Fibroblast of pulmonary artery (primary cell): ENCODE data around the gene KCNJ10.
"Not testable (repeated sequence)": the region's sequence is repeated elsewhere in the genome, so short reads cannot be mapped to it uniquely, and the experiment has no call there.

Experiments
- DNase-seq: peaks from one replicate; pipeline ENCODE4 v3.0.0-alpha.2; 2010; ENCODE audit warnings: low read depth
- H3K4me3 ChIP-seq: replicated peaks from 2 replicates; pipeline ENCODE4 v1.5.1; 2011; ENCODE audit warnings: low read depth, mild to moderate bottlenecking, control low read depth, low read length, moderate library complexity
- CTCF ChIP-seq: IDR thresholded peaks from 2 replicates; pipeline ENCODE4 v1.5.1; 2011; ENCODE audit warnings: mild to moderate bottlenecking, control low read depth, low read length, inconsistent platforms; ENCODE audit errors: missing control alignments

Gene KCNJ10

GRCh38 chr1:160114085-160114484, 44.1 kb upstream of the KCNJ10 start:
- DNase-seq: no peak
- no peak for TF ChIP-seq CTCF
- H3K4me3 ChIP-seq: no peak overlapping the region

- DNase-seq: no peak
- no peak for TF ChIP-seq CTCF
These were observed 43.4 kb upstream of the KCNJ10 start for GRCh38 chr1:160113407-160113806.

GRCh38 chr1:160112357-160112756, 42.4 kb upstream of the KCNJ10 start:
- DNase-seq: no peak
- TF ChIP-seq CTCF: no peak
- no peak overlapping the region for H3K4me3 ChIP-seq

More at GRCh38 chr1:160113407-160113806, 43.4 kb upstream of the KCNJ10 start:
- no peak overlapping the region for H3K4me3 ChIP-seq

DNA sequence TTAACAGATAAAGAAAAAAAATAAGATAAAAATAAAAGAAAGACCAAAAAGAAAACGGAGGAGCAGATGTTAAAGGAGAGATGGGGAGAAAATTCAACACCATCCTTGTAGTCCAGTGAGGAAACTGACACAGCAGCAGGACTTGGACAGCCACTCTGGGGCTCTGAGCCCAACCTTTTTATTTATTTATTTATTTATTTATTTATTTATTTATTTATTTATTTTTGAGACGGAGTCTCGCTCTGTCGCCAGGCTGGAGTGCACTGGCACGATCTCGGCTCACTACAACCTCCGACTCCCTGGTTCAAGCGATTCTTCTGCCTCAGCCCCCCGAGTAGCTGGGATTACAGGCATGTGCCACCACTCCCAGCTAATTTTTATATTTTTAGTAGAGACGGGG, 41.5 kb upstream of the KCNJ10 start:
- not testable (repeated sequence) for H3K4me3 ChIP-seq, DNase-seq

DNA sequence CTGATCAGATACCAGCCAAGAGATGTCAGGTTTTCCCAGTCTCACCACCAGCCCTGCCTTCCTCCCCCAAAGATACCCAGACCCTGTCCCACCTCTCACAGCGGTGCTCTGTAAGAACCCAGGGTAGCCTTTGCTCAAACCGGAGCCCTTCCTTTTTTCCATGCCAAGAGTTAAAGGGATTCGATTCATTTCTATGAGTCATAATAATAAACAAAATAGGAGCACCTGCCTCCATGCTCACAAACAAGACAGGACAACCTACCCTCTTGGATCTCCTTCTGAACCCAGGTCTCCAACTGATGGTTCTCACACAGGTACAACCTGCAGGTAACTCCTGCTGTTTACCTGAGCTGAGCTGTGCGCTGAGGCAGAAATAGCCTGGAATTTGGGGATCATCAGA, 39.7 kb upstream of the KCNJ10 start:
- no peak for TF ChIP-seq CTCF
- no peak for DNase-seq

GRCh38 chr1:160108888-160109662, 39.1 kb upstream of the KCNJ10 start:
- peak; percentile 68 for TF ChIP-seq CTCF
- peak; percentile 68 for DNase-seq
- H3K4me3 ChIP-seq: no peak overlapping the region

More for the DNA sequence above, 39.7 kb upstream of the KCNJ10 start:
- H3K4me3 ChIP-seq: no peak overlapping the region

GRCh38 chr1:160107512-160107911, 37.6 kb upstream of the KCNJ10 start:
- DNase-seq: no peak
- H3K4me3 ChIP-seq: no peak overlapping the region
- no peak for TF ChIP-seq CTCF
